IMR-90 (cell line): Measurements from ENCODE around the gene NCAM1. TPM values are rescaled to one million over a fixed set of nuclear protein-coding genes. Genes with fewer than 3 reads are reported as not detected.

Source experiments
- ATAC-seq: fragments of 200-7000 bp; cut with Tn5 transposase; 2 replicates; pipeline ENCODE4 v1.9.1; 2020; ENCODE audit warnings: low read depth, mild to moderate bottlenecking, moderate library complexity
- BruUV-seq: library from RNA; stranded (reverse); fragments of 400-500 nt; replicated peaks from 2 replicates; lab custom pipeline; 2021; lab: Mats Ljungman, UMichigan
- CTCF ChIA-PET: fragments of 300-600 bp; formaldehyde crosslinking; extraction: SDS; loops from one replicate; lab custom pipeline; 2021; ENCODE audit warnings: antibody characterized with exemption; lab: Yijun Ruan, JAX
- POLR2A ChIA-PET: fragments of 300-600 bp; sonication (Branson Sonifier 250); formaldehyde crosslinking; loops from one replicate; lab custom pipeline; 2022; ENCODE audit warnings: antibody characterized with exemption; ENCODE audit not compliant: unreplicated experiment; lab: Charles Lee
- DNase-seq: peaks from one replicate; pipeline ENCODE4 v3.0.0; 2013
- H2AFZ ChIP-seq: replicated peaks from 2 replicates; pipeline ENCODE3; 2013; ENCODE audit warnings: low read length, mild to moderate bottlenecking; ENCODE audit not compliant: poor library complexity
- H2AK5ac ChIP-seq: 2 replicates; pipeline ENCODE4 v1.6.1; 2013; ENCODE audit warnings: low read depth, low read length, inconsistent platforms
- H2AK9ac ChIP-seq: replicated peaks from 2 replicates; pipeline ENCODE3; 2013; ENCODE audit warnings: mild to moderate bottlenecking, low read depth, low read length, moderate library complexity; ENCODE audit not compliant: poor library complexity
- H2BK120ac ChIP-seq: 2 replicates; pipeline ENCODE4 v1.6.1; 2013; ENCODE audit warnings: low read depth, low read length, inconsistent platforms
- H2BK15ac ChIP-seq: 3 replicates; pipeline ENCODE4 v1.6.1; 2013; ENCODE audit warnings: low read depth, low read length, inconsistent platforms
- H2BK20ac ChIP-seq: 2 replicates; pipeline ENCODE4 v1.6.1; 2013; ENCODE audit warnings: low read depth, mild to moderate bottlenecking, inconsistent platforms, low read length, moderate library complexity
- H2BK5ac ChIP-seq: 2 replicates; pipeline ENCODE4 v1.6.1; 2013; ENCODE audit warnings: mild to moderate bottlenecking, low read depth, low read length, inconsistent platforms; ENCODE audit not compliant: poor library complexity, severe bottlenecking
- H3K14ac ChIP-seq: replicated peaks from 2 replicates; pipeline ENCODE4 v1.6.1; 2013; ENCODE audit warnings: low read depth, low read length, inconsistent platforms
- H3K18ac ChIP-seq: 2 replicates; pipeline ENCODE4 v1.6.1; 2013; ENCODE audit warnings: low read depth, low read length, control low read depth
- H3K23ac ChIP-seq: 2 replicates; pipeline ENCODE4 v1.6.1; 2013; ENCODE audit warnings: low read depth, low read length, inconsistent platforms
- H3K27ac ChIP-seq: 2 replicates; pipeline ENCODE4 v1.5.1; 2013; ENCODE audit warnings: mild to moderate bottlenecking, control low read depth, low read length; ENCODE audit not compliant: insufficient read depth
- H3K27me3 ChIP-seq: 2 replicates; pipeline ENCODE4 v1.6.1; 2013; ENCODE audit warnings: low read length; ENCODE audit not compliant: control insufficient read depth, insufficient read depth
- H3K36me3 ChIP-seq: 2 replicates; pipeline ENCODE4 v1.6.1; 2013; ENCODE audit warnings: low read length, mixed read lengths; ENCODE audit not compliant: control insufficient read depth, insufficient read depth
- H3K4ac ChIP-seq: 2 replicates; pipeline ENCODE4 v1.6.1; 2013; ENCODE audit warnings: low read depth, low read length, inconsistent platforms
- H3K4me1 ChIP-seq: 2 replicates; pipeline ENCODE4 v1.6.1; 2013; ENCODE audit warnings: low read length, mixed read lengths; ENCODE audit not compliant: control insufficient read depth, insufficient read depth
- H3K4me2 ChIP-seq: 2 replicates; pipeline ENCODE4 v1.6.1; 2013; ENCODE audit warnings: low read depth, mild to moderate bottlenecking, control low read depth, low read length, moderate library complexity
- H3K4me3 ChIP-seq: 2 replicates; pipeline ENCODE4 v1.5.1; 2013; ENCODE audit warnings: low read depth, mild to moderate bottlenecking, control low read depth, low read length, moderate library complexity; ENCODE audit not compliant: insufficient read depth
- H3K56ac ChIP-seq: 2 replicates; pipeline ENCODE4 v1.6.1; 2013; ENCODE audit warnings: low read length, inconsistent platforms; ENCODE audit not compliant: insufficient read depth; ENCODE audit errors: extremely low read depth
- H3K79me1 ChIP-seq, 2 experiments: 2 replicates each; pipeline ENCODE4 v1.6.1; 2013; ENCODE audit warnings: low read length in 2 of 2, inconsistent platforms in 1 of 2, low read depth in 1 of 2
- H3K9ac ChIP-seq: 2 replicates; pipeline ENCODE4 v1.6.1; 2013; ENCODE audit warnings: low read depth, low read length, control low read depth
- H3K9me1 ChIP-seq: 2 replicates; pipeline ENCODE4 v1.6.1; 2013; ENCODE audit warnings: low read length, inconsistent platforms; ENCODE audit not compliant: insufficient read depth
- H3K9me3 ChIP-seq: 2 replicates; pipeline ENCODE4 v1.6.1; 2013; ENCODE audit warnings: low read length; ENCODE audit not compliant: control insufficient read depth, insufficient read depth
- H4K20me1 ChIP-seq: 2 replicates; pipeline ENCODE4 v1.6.1; 2013; ENCODE audit warnings: low read length, inconsistent platforms; ENCODE audit not compliant: insufficient read depth
- H4K5ac ChIP-seq: 2 replicates; pipeline ENCODE4 v1.6.1; 2013; ENCODE audit warnings: mild to moderate bottlenecking, low read depth, low read length, control low read depth
- H4K8ac ChIP-seq, 2 experiments: 2 replicates each; pipeline ENCODE4 v1.6.1; 2013; ENCODE audit warnings: low read depth in 2 of 2, low read length in 2 of 2, control low read depth in 1 of 2, inconsistent platforms in 1 of 2
- H4K91ac ChIP-seq: 2 replicates; pipeline ENCODE4 v1.6.1; 2013; ENCODE audit warnings: low read depth, low read length, inconsistent platforms; ENCODE audit not compliant: insufficient read depth
- BHLHE40 ChIP-seq: fragments of 150-350 bp; IDR thresholded peaks from 2 replicates; pipeline ENCODE4 v1.6.1; 2016; ENCODE audit warnings: mild to moderate bottlenecking, low read depth, low read length
- CEBPB ChIP-seq: IDR thresholded peaks from 2 replicates; pipeline ENCODE4 v1.6.1; 2012; ENCODE audit warnings: low read depth, low read length, improper control_type of control experiment
- CHD1 ChIP-seq: IDR thresholded peaks from 2 replicates; pipeline ENCODE4 v1.6.1; 2012; ENCODE audit warnings: low read depth, low read length, improper control_type of control experiment
- FOS ChIP-seq: fragments of 150-350 bp; IDR thresholded peaks from 2 replicates; pipeline ENCODE4 v1.6.1; 2016; ENCODE audit warnings: low read depth, low read length
- MAFK ChIP-seq: IDR thresholded peaks from 2 replicates; pipeline ENCODE4 v1.6.1; 2012; ENCODE audit warnings: low read depth, low read length, improper control_type of control experiment
- MXI1 ChIP-seq: IDR thresholded peaks from 2 replicates; pipeline ENCODE4 v1.6.1; 2012; ENCODE audit warnings: low read depth, mild to moderate bottlenecking, low read length, moderate library complexity, borderline replicate concordance
- NFE2L2 ChIP-seq: fragments of 150-350 bp; IDR thresholded peaks from 2 replicates; pipeline ENCODE4 v1.6.1; 2016; ENCODE audit warnings: low read depth, mild to moderate bottlenecking, low read length
- POLR2A ChIP-seq: IDR thresholded peaks from 2 replicates; pipeline ENCODE4 v1.6.1; 2012; ENCODE audit warnings: mild to moderate bottlenecking, low read depth, low read length
- RAD21 ChIP-seq: IDR thresholded peaks from 2 replicates; pipeline ENCODE4 v1.6.1; 2012; ENCODE audit warnings: low read length, improper control_type of control experiment
- RCOR1 ChIP-seq: IDR thresholded peaks from 2 replicates; pipeline ENCODE4 v1.6.1; 2012; ENCODE audit warnings: mild to moderate bottlenecking, low read length, improper control_type of control experiment; ENCODE audit not compliant: insufficient replicate concordance
- RFX5 ChIP-seq: IDR thresholded peaks from 2 replicates; pipeline ENCODE4 v1.8.0; 2012; ENCODE audit warnings: low read depth, mild to moderate bottlenecking, low read length, moderate library complexity
- SMC3 ChIP-seq: fragments of 150-350 bp; IDR thresholded peaks from 2 replicates; pipeline ENCODE4 v1.6.1; 2016; ENCODE audit warnings: low read depth, mild to moderate bottlenecking, antibody characterized with exemption, low read length, moderate library complexity
- WGBS, 2 experiments: methylation state at CpG; one replicate each; pipeline versions ENCODE4 v1.1.5 to v1.1.7; 2013; ENCODE audit warnings: missing lambda C conversion rate in 2 of 2; ENCODE audit not compliant: insufficient read length in 1 of 2; ENCODE audit errors: extremely low coverage in 2 of 2; 5-methylcytosine and 5-hydroxymethylcytosine counted together
- dilution Hi-C: fragments of 300-500 bp; cut with HindIII; formaldehyde crosslinking; loops from one replicate; pipeline ENCODE4 v1.14.3; 2018; ENCODE audit warnings: low sequenced_read_pairs; ENCODE audit not compliant: unreplicated experiment
- in situ Hi-C: fragments of 300-500 bp; cut with MboI; formaldehyde crosslinking; loops from 3 replicates; pipeline ENCODE4 v1.14.3; 2019; ENCODE audit warnings: low sequenced_read_pairs, inconsistent platforms, mixed read lengths
- intact Hi-C: fragments of 100-400 bp; cut with micrococcal nuclease; formaldehyde crosslinking; loops from 2 replicates; pipeline ENCODE4 v1.10.0; 2022
- polyA plus RNA-seq, 3 experiments: library from polyadenylated mRNA; depleted of rRNA; stranded (reverse); fragments of >200 nt; gene quantifications; 2 replicates each; pipeline ENCODE4 v1.2.3, GENCODE V29; 2012; ENCODE audit warnings: low replicate concordance in 1 of 3
- total RNA-seq: library from RNA; depleted of rRNA; stranded (reverse); fragments of >200 nt; gene quantifications from 2 replicates; pipeline ENCODE4 v1.2.3, GENCODE V29; 2012
- TF ChIP-seq, protein P1 (sequence below): fragments of 150-350 bp; IDR thresholded peaks from 2 replicates; pipeline ENCODE4 v1.6.1; 2016; ENCODE audit warnings: low read depth, mild to moderate bottlenecking, low read length, moderate library complexity, borderline replicate concordance
- TF ChIP-seq, protein P2 (sequence below): fragments of 150-350 bp; IDR thresholded peaks from 2 replicates; pipeline ENCODE4 v1.6.1; 2017; ENCODE audit warnings: mild to moderate bottlenecking, antibody characterized with exemption, low read length, low read depth

NCAM1 gene
- total and polyA plus RNA-seq, 2 of the 4 experiments (the other 2 are of a cell fraction), result 0.09 to 0.18 TPM

DNA sequence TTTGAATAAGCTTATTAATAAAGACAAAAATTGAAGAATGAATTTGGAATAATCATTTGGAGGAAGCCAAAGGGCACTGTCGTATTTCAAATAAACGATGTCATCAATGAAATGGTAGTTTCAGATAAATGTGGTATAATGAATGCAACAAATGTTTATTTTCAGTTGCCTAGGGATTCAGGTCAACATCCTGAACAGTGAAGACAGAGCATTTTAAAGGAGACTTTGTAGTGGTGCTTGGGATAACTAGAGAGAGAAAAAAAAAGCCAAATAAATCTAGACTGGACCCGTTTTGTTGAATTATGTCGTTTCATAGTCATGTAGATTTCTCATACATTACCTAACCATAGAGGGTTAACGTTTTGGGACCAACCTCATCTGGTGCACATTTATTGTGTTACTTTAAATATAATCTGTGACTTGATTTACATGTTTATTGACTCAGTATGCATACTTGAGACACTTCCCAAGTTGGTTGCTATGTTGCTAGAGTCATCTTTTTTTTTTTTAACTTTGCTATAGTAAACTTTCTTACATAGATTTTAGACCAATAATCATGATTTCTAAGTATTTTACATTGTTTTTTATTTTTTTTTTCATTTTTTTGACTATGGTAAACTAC, 111.1 kb downstream of the NCAM1 start:
- WGBS, 2 experiments, result 79% methylated on average over 2 of the region's 5 CpGs; no CpG with 5 or more reads in 1 of the 2 experiments
- intact Hi-C loops (no loop called here), dilution Hi-C loops (no loop called here)

More for the DNA sequence above, 111.1 kb downstream of the NCAM1 start:
- no peak overlapping the region for H2AFZ ChIP-seq
- H2BK15ac ChIP-seq, result no peak overlapping the region
- H3K27ac ChIP-seq, result no peak overlapping the region
- no peaks in the 10 kb centered on the region for H3K27me3 ChIP-seq
- H3K79me1 ChIP-seq, result no peaks in the 10 kb centered on the region
- no peak overlapping the region for H4K8ac ChIP-seq
- H3K4me3 ChIP-seq, result no peak overlapping the region
- no peak overlapping the region for H2AK9ac ChIP-seq
- H3K4ac ChIP-seq, result no peak overlapping the region
- H3K56ac ChIP-seq, result no peak overlapping the region
- H3K4me1 ChIP-seq, result no peaks in the 10 kb centered on the region
- H2BK120ac ChIP-seq, result no peak overlapping the region
- no TSS peak for BruUV-seq
- no peak overlapping the region for H3K14ac ChIP-seq
- peaks cover 13% of the 10 kb centered on the region for H3K9me3 ChIP-seq
- POLR2A ChIA-PET, result no interaction called here
- no peak overlapping the region for H2BK20ac ChIP-seq
- H3K9me1 ChIP-seq, result no peaks in the 10 kb centered on the region
- H3K9ac ChIP-seq, result no peak overlapping the region
- H2AK5ac ChIP-seq, result no peak overlapping the region
- DNase-seq (no peak), ATAC-seq (no peak)
- H2BK5ac ChIP-seq, result no peak overlapping the region
- no peak for TF ChIP-seq CEBPB
- TF ChIP-seq MAFK, result no peak
- TF ChIP-seq RCOR1, result no peak
- TF ChIP-seq, protein P1, sequence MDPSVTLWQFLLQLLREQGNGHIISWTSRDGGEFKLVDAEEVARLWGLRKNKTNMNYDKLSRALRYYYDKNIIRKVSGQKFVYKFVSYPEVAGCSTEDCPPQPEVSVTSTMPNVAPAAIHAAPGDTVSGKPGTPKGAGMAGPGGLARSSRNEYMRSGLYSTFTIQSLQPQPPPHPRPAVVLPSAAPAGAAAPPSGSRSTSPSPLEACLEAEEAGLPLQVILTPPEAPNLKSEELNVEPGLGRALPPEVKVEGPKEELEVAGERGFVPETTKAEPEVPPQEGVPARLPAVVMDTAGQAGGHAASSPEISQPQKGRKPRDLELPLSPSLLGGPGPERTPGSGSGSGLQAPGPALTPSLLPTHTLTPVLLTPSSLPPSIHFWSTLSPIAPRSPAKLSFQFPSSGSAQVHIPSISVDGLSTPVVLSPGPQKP, result no peak
- TF ChIP-seq RFX5, result no peak
- no peak for TF ChIP-seq NFE2L2
- no peak for TF ChIP-seq MXI1
- TF ChIP-seq SMC3, result no peak
- no peak for TF ChIP-seq FOS
- TF ChIP-seq CHD1, result no peak
- TF ChIP-seq POLR2A, result no peak
- TF ChIP-seq RAD21, result no peak
- TF ChIP-seq, protein P2, sequence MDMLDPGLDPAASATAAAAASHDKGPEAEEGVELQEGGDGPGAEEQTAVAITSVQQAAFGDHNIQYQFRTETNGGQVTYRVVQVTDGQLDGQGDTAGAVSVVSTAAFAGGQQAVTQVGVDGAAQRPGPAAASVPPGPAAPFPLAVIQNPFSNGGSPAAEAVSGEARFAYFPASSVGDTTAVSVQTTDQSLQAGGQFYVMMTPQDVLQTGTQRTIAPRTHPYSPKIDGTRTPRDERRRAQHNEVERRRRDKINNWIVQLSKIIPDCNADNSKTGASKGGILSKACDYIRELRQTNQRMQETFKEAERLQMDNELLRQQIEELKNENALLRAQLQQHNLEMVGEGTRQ, result no peak
- TF ChIP-seq BHLHE40, result no peak
- H3K36me3 ChIP-seq, result no peaks in the 10 kb centered on the region
- H3K18ac ChIP-seq, result no peak overlapping the region
- H4K91ac ChIP-seq, result no peak overlapping the region
- CTCF ChIA-PET, result no interaction called here
- H4K20me1 ChIP-seq, result no peaks in the 10 kb centered on the region
- H3K4me2 ChIP-seq, result no peak overlapping the region
- H4K5ac ChIP-seq, result no peak overlapping the region
- in situ Hi-C loops, result no loop called here
- no peak overlapping the region for H3K23ac ChIP-seq
